GM19468 (cell line): ENCODE results near the gene ZNF789.
"Not testable (repeated sequence)": the region's sequence is repeated elsewhere in the genome, so short reads cannot be mapped to it uniquely, and the experiment has no call there.

Source experiments
- ATAC-seq: cut with Tn5 transposase; IDR thresholded peaks from one replicate; pipeline ENCODE4 v1.9.1; 2021; ENCODE audit warnings: mild to moderate bottlenecking, moderate library complexity, moderate number of reproducible peaks; ENCODE audit not compliant: unreplicated experiment; ENCODE audit errors: extremely low read depth

The ZNF789 gene

GRCh38 chr7:99472561-99473314 lies at the start of gene ZNF789:
TSS of gene ZNF789 (plus strand) at chr7:99472890. CDS start at chr7:99476457, 3,567 bp downstream.
- peak; percentile 82 for ATAC-seq

GRCh38 chr7:99424932-99425730 lies 47.6 kb upstream of the ZNF789 start:
- no peak for ATAC-seq

- ATAC-seq, result no peak
These were observed 43.6 kb upstream of the ZNF789 start for GRCh38 chr7:99428972-99429566.

GRCh38 chr7:99429756-99430155 lies 42.9 kb upstream of the ZNF789 start:
- ATAC-seq, result no peak

GRCh38 chr7:99431756-99432540 lies 40.7 kb upstream of the ZNF789 start:
- not testable (repeated sequence) for ATAC-seq

- ATAC-seq, result no peak
These were observed 39.5 kb upstream of the ZNF789 start for GRCh38 chr7:99433158-99433557.

- ATAC-seq, result no peak
These were observed 34.6 kb upstream of the ZNF789 start for GRCh38 chr7:99437946-99438572.

- peak; percentile 87 for ATAC-seq
These were observed 33.9 kb upstream of the ZNF789 start, which contains the start of the genes CPSF4 and PTCD1 for GRCh38 chr7:99438573-99439480. TSS of gene CPSF4 (plus strand) at chr7:99438943. CDS start at chr7:99439083, 140 bp downstream. TSS of gene PTCD1 (minus strand) at chr7:99438798. CDS start at chr7:99435242, 3,556 bp downstream.

- ATAC-seq, result no peak
These were observed 32.5 kb upstream of the ZNF789 start for GRCh38 chr7:99440195-99440594.

- ATAC-seq, result no peak
These were observed 26.6 kb upstream of the ZNF789 start for GRCh38 chr7:99446096-99446495.

GRCh38 chr7:99447943-99448342 lies 24.7 kb upstream of the ZNF789 start:
- ATAC-seq, result no peak

- no peak for ATAC-seq
These were observed 23.8 kb upstream of the ZNF789 start for GRCh38 chr7:99448855-99449254.

- no peak for ATAC-seq
These were observed 23.4 kb upstream of the ZNF789 start for GRCh38 chr7:99449326-99449725.

- no peak for ATAC-seq
These were observed 20.8 kb upstream of the ZNF789 start for GRCh38 chr7:99451936-99452335.

- no peak for ATAC-seq
These were observed 20.1 kb upstream of the ZNF789 start for GRCh38 chr7:99452541-99452940.

GRCh38 chr7:99453105-99453504 lies 19.6 kb upstream of the ZNF789 start:
- no peak for ATAC-seq

- ATAC-seq, result no peak
These were observed 16.8 kb upstream of the ZNF789 start for GRCh38 chr7:99455874-99456273.

- no peak for ATAC-seq
These were observed 16.4 kb upstream of the ZNF789 start for GRCh38 chr7:99456288-99456687.
